Motor neuron (in vitro differentiated cells): ENCODE data around the gene MSI1. TPM values are rescaled to one million over a fixed set of nuclear protein-coding genes. Genes with fewer than 3 reads are reported as not detected.

ENCODE experiments used
- ATAC-seq, 8 experiments: fragments of 200-7000 bp; cut with Tn5 transposase; replicated peaks in 6 of 8; 2 replicates each; pipeline ENCODE4 v1.8.0; 2021; ENCODE audit warnings: mild to moderate bottlenecking in 8 of 8, moderate library complexity in 8 of 8
- H3K27ac ChIP-seq, 2 donors: fragments of 250-450 bp; sonication (Bioruptor Pico); 2 replicates each; pipeline ENCODE4 v1.9.0; 2021; ENCODE audit warnings: antibody characterized with exemption in 2 of 2, mild to moderate bottlenecking in 2 of 2, moderate library complexity in 1 of 2
- H3K4me1 ChIP-seq, 2 donors: fragments of 250-450 bp; sonication (Bioruptor Pico); replicated peaks in 1 of 2; 2 replicates each; pipeline ENCODE4 v1.6.1; 2021; ENCODE audit warnings: antibody characterized with exemption in 2 of 2, mild to moderate bottlenecking in 2 of 2, moderate library complexity in 1 of 2
- H3K4me3 ChIP-seq, 5 donors: fragments of 250-450 bp; sonication (Bioruptor Pico); 2 replicates each; pipeline ENCODE4 v1.9.0; 2021; ENCODE audit warnings: antibody characterized with exemption in 5 of 5, mild to moderate bottlenecking in 5 of 5, moderate library complexity in 4 of 5
- WGBS, 10 experiments: fragments of 450-650 bp; shearing (Covaris generic); methylation state at CpG; one replicate each; pipeline ENCODE4 v1.0.0; 2022; 5-methylcytosine and 5-hydroxymethylcytosine counted together
- in situ Hi-C, 9 experiments: fragments of 400-800 bp; cut with MboI; loops; one replicate each; pipeline ENCODE4 v1.15.0; 2021; ENCODE audit warnings: low sequenced_read_pairs in 9 of 9, low pct_unique_long_range_greater_than_20kb in 2 of 9; ENCODE audit not compliant: unreplicated experiment in 9 of 9
- total RNA-seq, 8 experiments: library from RNA; unstranded; fragments of 300-600 nt; gene quantifications; 2 replicates each; pipeline versions ENCODE4 v1.2.3 to v1.2.4, GENCODE V29; 2022

The MSI1 gene
- total RNA-seq, 8 experiments from 2014 or later, result 0.10 to 81.7 (median 27.3) TPM

DNA sequence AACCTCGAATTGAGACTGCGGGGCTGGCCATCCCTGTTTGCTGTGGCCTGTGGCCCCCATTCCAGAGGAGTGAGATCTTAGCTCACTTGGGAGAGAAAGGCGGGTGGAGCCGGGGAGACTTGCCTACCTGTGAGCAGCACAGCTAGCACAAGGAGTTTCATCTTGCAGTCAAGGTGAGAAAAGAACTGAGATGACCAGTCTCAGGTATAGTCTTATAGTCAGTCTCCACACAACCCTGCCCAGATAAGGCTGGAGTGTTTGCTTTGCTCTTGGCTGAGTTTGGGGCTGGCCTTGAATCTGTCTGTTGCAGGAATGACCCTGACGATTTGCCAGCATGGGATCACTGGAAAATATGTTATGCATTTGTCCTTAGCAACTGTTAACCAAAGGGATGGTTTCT lies 41.4 kb downstream of the MSI1 start, which contains the start of gene PLA2G1B:
TSS of gene PLA2G1B (minus strand) at position 187 of the 400 bp plus-strand sequence. CDS start at position 161, 26 bp downstream.
- Histone ChIP-seq H3K4me1 (no peaks in the 10 kb centered on the region), H3K4me3 (no peak within 1 kb of the TSS), H3K27ac (no peak within 1 kb of the TSS)
- no peak for ATAC-seq
- 0 to 83% (median 58%) methylated on average over 1 to 3 of the region's 5 CpGs; no CpG with 5 or more reads in 4 of the 10 experiments for whole genome bisulfite sequencing, 10 experiments
- in situ Hi-C loops, result loop anchor here in 6 of 9 experiments (10.0 to 25.0 kb wide), 4 partner anchors 107 to 785 kb away; partner anchors contain the start of genes COX6A1 (in 4 of the 6), GATC (in 3 of the 6) and TRIAP1 (in 3 of the 6)

DNA sequence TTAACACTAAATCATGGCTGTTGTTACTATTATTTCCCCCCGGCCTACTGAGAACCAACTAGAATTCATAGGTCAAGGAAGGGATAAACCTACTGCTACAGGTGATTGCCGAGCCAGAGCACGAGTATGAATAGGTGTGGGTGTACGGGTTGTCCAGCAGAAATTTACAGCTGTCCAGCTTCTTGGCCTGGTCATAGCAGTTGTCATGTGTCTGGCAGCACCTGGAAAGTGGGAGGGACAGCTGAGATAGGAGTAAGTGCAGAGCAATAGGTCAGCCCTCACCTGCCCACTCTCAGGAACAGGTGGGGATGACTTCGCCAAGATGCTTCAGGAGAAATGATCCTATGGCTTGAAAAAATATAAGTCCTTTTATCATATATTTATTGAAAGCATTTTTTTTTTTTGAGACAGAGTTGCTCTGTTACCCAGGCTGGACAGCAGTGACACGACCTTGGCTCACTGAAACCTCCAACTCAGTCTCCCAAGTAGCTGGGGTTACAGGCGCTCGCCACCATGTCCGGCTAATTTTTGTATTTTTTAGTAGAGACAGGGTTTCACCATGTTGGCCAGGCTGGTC lies 44.0 kb downstream of the MSI1 start:
- 0 to 93% (median 59%) methylated on average over 1 to 6 of the region's 9 CpGs; no CpG with 5 or more reads in 3 of the 10 experiments for WGBS, 10 experiments
- Histone ChIP-seq H3K4me3 (peak overlapping the region in 3 of 5 donors; percentile 38 to 55 (median 42)), H3K4me1 (peaks cover 2% of the 10 kb centered on the region in 2 donors), H3K27ac (no peak overlapping the region)
- ATAC-seq, result no peak
- in situ Hi-C loops, result loop anchor here in 6 of 9 experiments (10.0 to 25.0 kb wide), 4 partner anchors 110 to 787 kb away; partner anchors contain the start of genes COX6A1 (in 4 of the 6), GATC (in 3 of the 6) and TRIAP1 (in 3 of the 6)

DNA sequence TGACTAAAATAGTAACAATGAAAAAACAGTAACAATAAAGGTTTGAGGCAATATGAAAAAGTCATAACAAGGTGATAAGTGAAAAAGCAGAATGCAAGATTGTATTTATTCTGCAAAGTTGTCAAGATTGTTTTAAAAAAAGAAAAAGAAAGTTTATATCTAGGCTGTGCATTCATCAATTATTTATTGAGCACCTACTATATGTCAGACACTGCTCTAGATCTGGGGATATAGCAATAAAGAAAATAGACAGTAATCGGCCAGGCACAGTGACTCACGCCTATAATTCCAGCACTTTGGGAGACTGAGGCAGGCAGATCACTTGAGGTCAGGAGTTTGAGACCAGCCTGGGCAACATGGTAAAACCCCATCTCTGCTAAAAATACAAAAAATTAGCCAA lies 45.2 kb downstream of the MSI1 start:
- WGBS, 10 experiments, result 43 to 100% (median 74%) methylated on average over 1 to 2 of the region's 2 CpGs; no CpG with 5 or more reads in 2 of the 10 experiments
- ATAC-seq, result no peak
- H3K27ac ChIP-seq, result no peak overlapping the region
- in situ Hi-C loops, result loop anchor here in 1 of 9 experiments (10.0 kb wide), 1 partner anchor 111 kb away; the partner anchor contains the start of gene COX6A1
- H3K4me3 ChIP-seq, result no peak overlapping the region
- H3K4me1 ChIP-seq, result peaks cover 2% of the 10 kb centered on the region in 2 donors

DNA sequence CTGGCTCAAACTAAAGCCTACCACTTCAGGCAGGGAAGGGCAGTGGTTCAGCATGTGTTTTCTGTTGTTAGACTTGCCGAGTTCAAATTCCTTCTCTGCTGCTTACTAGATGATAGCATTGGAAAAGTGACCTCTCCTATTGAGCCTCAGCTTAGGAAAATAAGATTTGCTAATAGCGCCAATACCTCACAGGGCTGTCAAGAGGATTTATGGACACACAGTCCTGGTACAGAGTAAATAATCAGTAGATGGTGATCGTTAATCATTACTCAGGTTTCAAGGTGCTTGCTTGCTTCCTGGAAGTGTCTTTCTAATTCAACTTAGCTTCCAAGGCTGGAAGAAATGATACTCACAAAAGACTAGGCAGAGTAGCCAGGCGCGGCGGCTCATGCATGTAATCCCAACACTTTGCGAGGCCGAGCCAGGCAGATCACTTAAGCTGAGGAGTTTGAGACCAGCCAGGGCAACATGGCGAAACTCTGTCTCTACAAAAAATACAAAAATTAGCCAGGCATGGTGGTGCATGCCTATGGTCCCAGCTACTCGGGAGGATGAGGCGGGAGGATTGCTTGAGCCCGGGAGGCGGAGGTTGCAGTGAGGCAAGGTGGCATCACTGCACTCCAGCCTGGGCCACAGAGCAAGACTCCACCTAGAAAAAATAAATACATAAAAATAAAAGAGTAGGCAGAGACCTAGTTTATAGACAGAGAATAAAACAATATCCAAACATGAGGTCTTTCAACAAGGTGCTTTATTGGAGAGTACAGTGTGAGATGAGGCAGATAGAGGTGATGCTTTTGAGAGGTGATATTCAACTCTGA lies 47.4 kb downstream of the MSI1 start:
- 19 to 89% (median 64%) methylated on average over 1 to 12 of the region's 13 CpGs; no CpG with 5 or more reads in 1 of the 10 experiments for WGBS, 10 experiments
- peak in 2 of 8 experiments; percentile 4 to 6 for ATAC-seq
- in situ Hi-C loops, result loop anchor here in 1 of 9 experiments (10.0 kb wide), 1 partner anchor 113 kb away; the partner anchor contains the start of gene COX6A1
- no peak overlapping the region for H3K4me3 ChIP-seq
- H3K4me1 ChIP-seq, result peaks cover 5 to 8% of the 10 kb centered on the region in 2 donors
- H3K27ac ChIP-seq, result no peak overlapping the region

DNA sequence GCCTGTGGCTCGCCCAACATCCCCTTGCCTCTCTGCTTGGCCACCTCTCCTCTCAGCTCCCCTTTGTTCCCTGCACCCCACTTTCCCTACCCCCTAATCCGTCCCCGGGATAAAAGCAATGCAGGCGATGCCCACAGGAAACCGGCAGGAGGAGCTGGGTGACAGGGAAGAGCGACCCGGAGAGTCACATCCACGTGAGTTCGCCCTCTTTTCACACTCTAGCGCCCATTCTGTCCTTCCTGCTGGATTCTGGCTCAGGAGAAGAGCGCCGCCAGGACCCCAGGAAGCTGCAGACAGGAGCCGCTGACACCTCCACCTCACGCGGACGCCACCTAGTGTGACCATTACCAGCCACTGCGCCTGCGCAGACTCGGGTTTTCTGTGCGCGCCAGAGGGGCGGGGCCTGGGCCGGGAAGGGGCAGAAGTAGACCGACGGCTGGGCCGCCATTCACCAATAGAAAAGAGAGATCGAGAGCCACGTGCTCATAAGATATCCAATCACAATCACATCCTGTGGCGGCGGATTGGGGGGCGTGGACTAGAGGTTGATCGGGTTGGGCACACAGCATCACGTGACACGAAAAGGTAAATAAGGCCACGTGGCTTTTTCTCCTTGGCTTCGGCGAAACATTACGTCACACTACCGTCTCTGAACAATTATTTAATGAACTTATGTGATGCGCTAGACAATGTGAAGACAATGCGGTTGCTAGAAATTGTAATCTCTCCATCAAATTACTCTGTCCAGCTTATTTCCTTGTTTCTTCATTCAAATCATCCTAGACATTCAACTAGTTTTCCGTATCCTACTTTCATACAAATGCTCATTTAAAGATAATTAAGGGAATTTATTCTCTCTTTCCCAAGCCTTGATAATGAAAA lies 51.5 kb downstream of the MSI1 start:
- Histone ChIP-seq H3K4me3 (peak overlapping the region; percentile 32 to 47 (median 40)), H3K27ac (peak overlapping the region; percentile 85 to 93), H3K4me1 (peaks cover 8 to 9% of the 10 kb centered on the region in 2 donors)
- in situ Hi-C loops, result no loop called here
- 0 to 13% (median 3%) methylated on average over 1 to 34 of the region's 42 CpGs for WGBS, 10 experiments
- ATAC-seq, result peak; percentile 94 to 100 (median 96)

DNA sequence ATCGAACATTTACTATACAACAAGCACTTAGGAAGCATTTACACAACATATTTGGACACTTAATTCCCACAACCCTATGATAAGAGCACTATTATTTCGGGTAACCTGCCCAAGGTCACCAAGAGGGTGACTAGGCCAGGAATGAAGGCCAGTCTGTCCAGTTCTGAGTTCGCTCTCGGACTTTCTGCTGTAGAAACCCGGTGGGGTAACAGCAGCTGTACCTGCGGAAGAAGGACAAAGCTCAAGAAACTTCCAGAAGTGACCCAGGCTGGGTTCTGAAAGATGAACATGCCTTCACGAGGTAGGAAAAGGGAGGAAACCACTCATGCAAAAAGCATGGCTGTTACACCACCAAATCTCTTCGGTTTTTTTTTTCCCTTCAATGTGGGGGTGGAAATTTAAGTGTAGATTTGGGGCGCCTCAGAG lies 52.2 kb downstream of the MSI1 start:
- 48 to 87% (median 62%) methylated on average over 1 to 9 of the region's 9 CpGs; no CpG with 5 or more reads in 1 of the 10 experiments for WGBS, 10 experiments
- Histone ChIP-seq H3K4me3 (peak overlapping the region; percentile 32 to 47 (median 40)), H3K27ac (peak overlapping the region; percentile 85 to 93), H3K4me1 (peaks cover 8 to 9% of the 10 kb centered on the region in 2 donors)
- peak in 2 of 8 experiments; percentile 5 to 7 for ATAC-seq
- in situ Hi-C loops, result no loop called here

DNA sequence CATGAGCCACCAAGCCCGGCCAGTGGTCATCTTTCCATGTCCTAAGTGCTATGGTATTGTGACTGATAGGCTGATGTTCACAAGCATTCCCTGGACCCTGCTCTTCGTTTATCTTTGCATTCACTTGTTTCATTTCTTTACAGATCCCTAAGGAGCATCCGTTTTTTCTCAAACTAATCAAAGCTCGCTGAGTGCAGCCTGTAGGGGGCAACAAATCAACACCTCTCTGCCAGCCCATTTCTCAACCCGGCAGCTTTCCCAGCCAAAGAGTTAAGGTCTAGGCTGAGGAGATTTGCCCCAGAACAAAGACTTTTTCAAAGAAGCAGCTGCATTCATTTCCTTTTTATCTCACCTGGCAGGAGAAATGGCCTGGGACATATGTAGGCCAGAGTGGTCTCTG lies 54.7 kb downstream of the MSI1 start:
- no peak for ATAC-seq
- 0 to 61% (median 46%) methylated on average over 1 to 5 of the region's 5 CpGs; no CpG with 5 or more reads in 3 of the 10 experiments for WGBS, 10 experiments

DNA sequence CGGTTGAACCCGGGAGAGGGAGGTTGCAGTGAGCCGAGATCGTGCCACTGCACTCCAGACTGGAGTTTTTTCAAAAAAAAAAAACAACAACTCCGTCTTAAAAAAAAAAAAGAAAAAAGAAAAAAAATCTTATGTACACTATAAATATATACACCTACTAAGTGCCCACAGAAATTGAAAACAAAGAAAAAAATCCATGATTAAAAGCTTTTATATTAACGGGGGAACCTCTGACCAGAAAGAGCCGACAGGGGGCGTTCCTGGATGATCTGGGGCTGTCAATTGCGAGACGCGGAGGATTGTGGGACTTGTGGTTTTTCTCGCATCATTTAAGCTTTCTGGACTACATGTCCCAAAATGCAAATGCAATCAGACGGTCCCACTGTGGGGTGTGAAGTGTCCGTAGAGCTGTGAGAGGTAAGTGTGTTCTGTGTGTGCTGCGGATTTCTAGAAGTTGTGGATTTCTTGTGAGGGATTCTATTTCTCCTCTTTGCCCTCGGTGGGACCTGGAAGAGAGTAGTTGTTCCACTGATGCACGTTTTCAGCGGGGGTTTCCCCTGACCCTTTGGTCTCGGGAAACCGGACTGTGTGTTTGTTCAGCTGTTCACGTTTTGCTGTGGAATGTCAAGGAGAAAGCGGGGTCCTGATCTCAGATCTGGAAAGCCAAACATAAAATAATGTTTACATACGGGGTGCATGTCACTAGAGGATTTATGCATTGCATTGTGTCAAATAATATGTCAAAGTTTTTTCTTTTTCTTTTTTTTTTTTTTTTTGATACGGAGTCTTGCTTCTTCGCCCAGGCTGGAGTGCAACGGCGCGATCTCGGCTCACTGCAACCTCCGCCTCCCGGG lies 66.8 kb downstream of the MSI1 start, which contains the start of gene SIRT4:
TSS of gene SIRT4 (plus strand) at position 360 of the 854 bp plus-strand sequence. CDS start 1,241 bp downstream, outside the sequence.
- ATAC-seq, result peak; percentile 96 to 99 (median 97)
- in situ Hi-C loops, result no loop called here
- H3K4me1 ChIP-seq, result peaks cover 3 to 4% of the 10 kb centered on the region in 2 donors
- H3K27ac ChIP-seq, result peak within 1 kb of the TSS; percentile 63 to 90
- peak within 1 kb of the TSS; percentile 57 to 93 (median 85) for H3K4me3 ChIP-seq
- WGBS, 10 experiments, result 1 to 86% (median 17%) methylated on average over 4 to 26 of the region's 31 CpGs

More for the DNA sequence above, 54.7 kb downstream of the MSI1 start:
- Histone ChIP-seq H3K27ac (no peak overlapping the region), H3K4me3 (no peak overlapping the region), H3K4me1 (peaks cover 6 to 7% of the 10 kb centered on the region in 2 donors)
- in situ Hi-C loops, result no loop called here

DNA sequence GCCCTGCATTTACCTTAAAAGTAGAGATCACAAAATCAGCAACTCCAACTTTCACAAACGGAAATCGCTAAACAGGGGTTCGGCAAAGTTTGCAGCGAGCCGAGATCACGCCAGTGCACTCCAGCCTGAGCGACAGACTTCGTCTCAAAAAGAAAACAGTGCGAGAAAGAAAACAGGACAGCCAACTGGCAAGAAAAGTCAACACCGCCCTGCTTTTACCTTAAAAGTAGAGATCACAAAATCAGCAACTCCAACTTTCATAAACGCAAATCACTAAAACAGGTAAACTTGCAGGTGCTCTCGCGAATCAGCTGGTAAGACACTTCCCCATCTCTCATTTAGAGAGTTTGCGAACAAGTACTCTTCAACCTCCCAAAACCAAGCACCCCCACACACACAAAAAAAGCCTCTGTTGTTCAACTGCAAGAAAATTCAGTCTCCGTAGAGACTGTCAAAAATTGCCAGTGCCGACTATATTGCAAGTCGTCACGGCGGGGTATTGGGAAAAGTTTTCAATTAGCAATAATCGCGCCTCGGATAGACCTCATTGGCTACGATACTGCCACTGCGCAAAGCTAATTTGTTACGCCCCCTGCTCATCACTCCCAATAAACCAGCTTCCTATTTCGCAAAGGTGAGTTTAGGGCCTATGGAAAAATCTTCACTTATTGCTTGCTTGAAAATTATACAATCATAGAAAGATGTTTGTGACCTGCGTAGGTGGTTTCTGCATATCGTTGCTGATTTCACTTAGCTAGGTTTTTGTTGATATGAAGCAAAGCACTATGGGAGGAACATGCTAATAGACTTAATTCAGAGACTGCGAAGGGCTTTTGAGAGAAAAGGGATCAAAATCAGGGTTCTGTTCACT lies 76.1 kb downstream of the MSI1 start, which contains the start of gene RNU4-1:
TSS of gene RNU4-1 (minus strand) at position 577 of the 871 bp plus-strand sequence.
- WGBS, 10 experiments, result 0 to 2% (median 0%) methylated on average over 3 to 28 of the region's 29 CpGs
- in situ Hi-C loops, result no loop called here
- peaks cover 7 to 14% of the 10 kb centered on the region in 2 donors for H3K4me1 ChIP-seq
- ATAC-seq, result peak; percentile 17 to 32 (median 24)
- H3K27ac ChIP-seq, result peak within 1 kb of the TSS; percentile 100
- peak within 1 kb of the TSS; percentile 40 to 44 (median 42) for H3K4me3 ChIP-seq

DNA sequence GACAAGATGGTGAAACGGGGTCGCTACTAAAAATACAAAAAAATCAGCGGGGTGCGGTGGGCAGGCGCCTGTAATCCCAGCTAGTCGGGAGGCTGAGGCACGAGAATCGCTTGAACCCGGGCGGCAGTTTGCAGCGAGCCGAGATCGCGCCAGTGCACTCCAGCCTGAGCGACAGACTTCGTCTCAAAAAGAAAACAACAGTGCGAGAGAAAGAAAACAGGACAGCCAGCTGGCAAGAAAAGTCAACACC lies 76.6 kb downstream of the MSI1 start:
- in situ Hi-C loops, result no loop called here
- WGBS, 10 experiments, result 0 to 17% (median 0%) methylated on average over 1 to 10 of the region's 17 CpGs; no CpG with 5 or more reads in 3 of the 10 experiments
- Histone ChIP-seq H3K4me3 (peak overlapping the region; percentile 40 to 44 (median 42)), H3K27ac (peak overlapping the region; percentile 100), H3K4me1 (peaks cover 7 to 14% of the 10 kb centered on the region in 2 donors)
- peak in 6 of 8 experiments; percentile 1 to 9 (median 5) for ATAC-seq
